SK-N-SH treated with all-trans-retinoic acid at 6 μM for 48 hours (cell line): ENCODE results near the gene PDE4DIP.
"Not testable (repeated sequence)": the region's sequence is repeated elsewhere in the genome, so short reads cannot be mapped to it uniquely, and the experiment has no call there.

ENCODE experiments used
- CSRNP3 ChIP-seq: fragments of 250-450 bp; sonication (Bioruptor Pico); IDR thresholded peaks from 2 replicates; pipeline ENCODE4 v1.5.1; 2021; ENCODE audit warnings: mild to moderate bottlenecking, moderate library complexity
- RARB ChIP-seq: fragments of 250-450 bp; sonication (Bioruptor Pico); IDR thresholded peaks from 2 replicates; pipeline ENCODE4 v1.8.0; 2021; ENCODE audit warnings: mild to moderate bottlenecking, moderate library complexity
- ZNF8 ChIP-seq: fragments of 450-650 bp; formaldehyde crosslinking; IDR thresholded peaks from 2 replicates; pipeline ENCODE4 v1.5.0; 2020; ENCODE audit warnings: mild to moderate bottlenecking, moderate library complexity
- TF ChIP-seq, protein P1 (sequence below): fragments of 250-450 bp; sonication (Bioruptor Pico); IDR thresholded peaks from 2 replicates; pipeline ENCODE4 v1.8.0; 2021; ENCODE audit warnings: low read depth, mild to moderate bottlenecking, moderate library complexity, borderline replicate concordance
- TF ChIP-seq, protein P2 (sequence below): fragments of 250-450 bp; sonication (Bioruptor Pico); IDR thresholded peaks from 2 replicates; pipeline ENCODE4 v1.5.1; 2020; ENCODE audit warnings: low read depth, mild to moderate bottlenecking, moderate library complexity

- TF ChIP-seq, protein P1, sequence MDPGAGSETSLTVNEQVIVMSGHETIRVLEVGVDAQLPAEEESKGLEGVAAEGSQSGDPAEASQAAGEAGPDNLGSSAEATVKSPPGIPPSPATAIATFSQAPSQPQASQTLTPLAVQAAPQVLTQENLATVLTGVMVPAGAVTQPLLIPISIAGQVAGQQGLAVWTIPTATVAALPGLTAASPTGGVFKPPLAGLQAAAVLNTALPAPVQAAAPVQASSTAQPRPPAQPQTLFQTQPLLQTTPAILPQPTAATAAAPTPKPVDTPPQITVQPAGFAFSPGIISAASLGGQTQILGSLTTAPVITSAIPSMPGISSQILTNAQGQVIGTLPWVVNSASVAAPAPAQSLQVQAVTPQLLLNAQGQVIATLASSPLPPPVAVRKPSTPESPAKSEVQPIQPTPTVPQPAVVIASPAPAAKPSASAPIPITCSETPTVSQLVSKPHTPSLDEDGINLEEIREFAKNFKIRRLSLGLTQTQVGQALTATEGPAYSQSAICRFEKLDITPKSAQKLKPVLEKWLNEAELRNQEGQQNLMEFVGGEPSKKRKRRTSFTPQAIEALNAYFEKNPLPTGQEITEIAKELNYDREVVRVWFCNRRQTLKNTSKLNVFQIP (CRISPR knock-in tag): not testable (repeated sequence)
- TF ChIP-seq ZNF8 (CRISPR knock-in tag); CSRNP3 (CRISPR knock-in tag); RARB: not testable (repeated sequence)
- TF ChIP-seq, protein P2, sequence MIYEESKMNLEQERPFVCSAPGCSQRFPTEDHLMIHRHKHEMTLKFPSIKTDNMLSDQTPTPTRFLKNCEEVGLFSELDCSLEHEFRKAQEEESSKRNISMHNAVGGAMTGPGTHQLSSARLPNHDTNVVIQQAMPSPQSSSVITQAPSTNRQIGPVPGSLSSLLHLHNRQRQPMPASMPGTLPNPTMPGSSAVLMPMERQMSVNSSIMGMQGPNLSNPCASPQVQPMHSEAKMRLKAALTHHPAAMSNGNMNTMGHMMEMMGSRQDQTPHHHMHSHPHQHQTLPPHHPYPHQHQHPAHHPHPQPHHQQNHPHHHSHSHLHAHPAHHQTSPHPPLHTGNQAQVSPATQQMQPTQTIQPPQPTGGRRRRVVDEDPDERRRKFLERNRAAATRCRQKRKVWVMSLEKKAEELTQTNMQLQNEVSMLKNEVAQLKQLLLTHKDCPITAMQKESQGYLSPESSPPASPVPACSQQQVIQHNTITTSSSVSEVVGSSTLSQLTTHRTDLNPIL (CRISPR knock-in tag): not testable (repeated sequence)
These were observed 65.1 kb downstream of the PDE4DIP start for GRCh38 chr1:148909219-148909826.
